ENCODE data around the gene GHITM. TPM values are rescaled to one million over a fixed set of nuclear protein-coding genes. Genes with fewer than 3 reads are reported as not detected.

GHITM gene
- polyA plus RNA-seq, 1 of the 3 experiments (the other 2 are of a cell fraction), result 113 TPM

GRCh38 chr10:84139126-84140035, at the start of gene GHITM (continued):
- peak; percentile 30 for TF ChIP-seq CTCF (IDR thresholded peaks at IDR 0.05)
- TF ChIP-seq TCF12 (IDR thresholded peaks at IDR 0.05), result no peak; the same call in 1 of the 2 replicates
- no peak for TF ChIP-seq MEF2A (IDR thresholded peaks at IDR 0.05; ENCODE audit: borderline replicate concordance, low read depth)
- TF ChIP-seq, protein P1, sequence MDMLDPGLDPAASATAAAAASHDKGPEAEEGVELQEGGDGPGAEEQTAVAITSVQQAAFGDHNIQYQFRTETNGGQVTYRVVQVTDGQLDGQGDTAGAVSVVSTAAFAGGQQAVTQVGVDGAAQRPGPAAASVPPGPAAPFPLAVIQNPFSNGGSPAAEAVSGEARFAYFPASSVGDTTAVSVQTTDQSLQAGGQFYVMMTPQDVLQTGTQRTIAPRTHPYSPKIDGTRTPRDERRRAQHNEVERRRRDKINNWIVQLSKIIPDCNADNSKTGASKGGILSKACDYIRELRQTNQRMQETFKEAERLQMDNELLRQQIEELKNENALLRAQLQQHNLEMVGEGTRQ (IDR thresholded peaks at IDR 0.05; ENCODE audit: borderline replicate concordance, low read depth, low read length), result no peak
- TF ChIP-seq REST (IDR thresholded peaks at IDR 0.05; ENCODE audit: low read depth, low read length), result no peak
- no peak for TF ChIP-seq NRF1 (IDR thresholded peaks at IDR 0.05; ENCODE audit: low read depth, low read length)
- peak; percentile 45; the same call in 1 of the 2 replicates for TF ChIP-seq MXI1 (IDR thresholded peaks at IDR 0.05; ENCODE audit: low read depth, low read length)

GRCh38 chr10:84095811-84096497, 43.4 kb upstream of the GHITM start:
- H3K36me3 ChIP-seq (replicated peaks in 1 of 2; ENCODE audit: control insufficient read depth in 1 of 2, insufficient read depth in 2 of 2, low read length in 1 of 2), result no peaks in the 10 kb centered on the region
- no peaks in the 10 kb centered on the region for H3F3A ChIP-seq (replicated peaks; ENCODE audit: insufficient read depth)
- no peaks in the 10 kb centered on the region for H3K9me3 ChIP-seq
- DNase-seq, result peak; percentile 33
- H2AFZ ChIP-seq (ENCODE audit: low read depth), result no peak overlapping the region
- CTCF ChIA-PET, result interaction anchor here (1.2 to 1.9 kb wide), 3 partner anchors 36 to 1718 kb away, joined by 3 to 5 read pairs (median 4); no protein-coding TSS in a partner anchor
- H3K79me2 ChIP-seq (ENCODE audit: insufficient read depth), result no peaks in the 10 kb centered on the region
- no peak overlapping the region for H3K4me3 ChIP-seq (ENCODE audit: low read depth in 2 of 2, low read length in 1 of 2)
- TF ChIP-seq YY1 (IDR thresholded peaks at IDR 0.05; ENCODE audit: low read depth), result no peak
- peak in 1 of 2 experiments; percentile 73; a peak in 1 of 4 replicates for TF ChIP-seq EP300 (IDR thresholded peaks at IDR 0.05; ENCODE audit: borderline replicate concordance in 1 of 2, low read depth in 1 of 2, low read length in 1 of 2)
- peak; percentile 42; the same call in 1 of the 2 replicates for TF ChIP-seq MXI1 (IDR thresholded peaks at IDR 0.05; ENCODE audit: low read depth, low read length)
- peak; percentile 92 for TF ChIP-seq RCOR1 (IDR thresholded peaks at IDR 0.05; ENCODE audit: low read length)
- peak; percentile 87 for TF ChIP-seq GATA2 (CRISPR knock-in tag; IDR thresholded peaks at IDR 0.05)
- TF ChIP-seq TCF12 (IDR thresholded peaks at IDR 0.05), result 0 out of 2 replicates have a peak, but pooled peaks have one; percentile 13
- TF ChIP-seq FOXJ3 (CRISPR knock-in tag; IDR thresholded peaks at IDR 0.05), result peak; percentile 76; the same call in 1 of the 2 replicates
- TF ChIP-seq, protein P2, sequence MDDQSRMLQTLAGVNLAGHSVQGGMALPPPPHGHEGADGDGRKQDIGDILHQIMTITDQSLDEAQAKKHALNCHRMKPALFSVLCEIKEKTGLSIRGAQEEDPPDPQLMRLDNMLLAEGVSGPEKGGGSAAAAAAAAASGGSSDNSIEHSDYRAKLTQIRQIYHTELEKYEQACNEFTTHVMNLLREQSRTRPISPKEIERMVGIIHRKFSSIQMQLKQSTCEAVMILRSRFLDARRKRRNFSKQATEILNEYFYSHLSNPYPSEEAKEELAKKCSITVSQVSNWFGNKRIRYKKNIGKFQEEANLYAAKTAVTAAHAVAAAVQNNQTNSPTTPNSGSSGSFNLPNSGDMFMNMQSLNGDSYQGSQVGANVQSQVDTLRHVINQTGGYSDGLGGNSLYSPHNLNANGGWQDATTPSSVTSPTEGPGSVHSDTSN (IDR thresholded peaks at IDR 0.05), result no peak
- WGBS (ENCODE audit: low lambda C conversion rate), result 21% methylated on average over 4 of the region's 4 CpGs
- H3K4me1 ChIP-seq (ENCODE audit: control insufficient read depth in 1 of 2, insufficient read depth in 2 of 2, low read depth in 1 of 2, low read length in 1 of 2), result peaks cover 0 to 7% of the 10 kb centered on the region in 2 experiments; a peak in 2 of 4 replicates
- H3K27me3 ChIP-seq (ENCODE audit: insufficient read depth), result no peaks in the 10 kb centered on the region
- no peak overlapping the region for H3K9ac ChIP-seq
- POLR2A ChIA-PET, result no interaction called here
- peak overlapping the region in 1 of 2 experiments; percentile 13; a peak in 1 of 4 replicates for H3K27ac ChIP-seq (ENCODE audit: low read depth in 2 of 2, low read length in 1 of 2)
- no peak overlapping the region for H3K4me2 ChIP-seq
- H3K9me2 ChIP-seq, result no peaks in the 10 kb centered on the region
- H4K20me1 ChIP-seq (ENCODE audit: insufficient read depth), result no peaks in the 10 kb centered on the region
